Right atrium auricular region (tissue), 2 donors: ENCODE data around the gene PRKCH. TPM values are rescaled to one million over a fixed set of nuclear protein-coding genes. Genes with fewer than 3 reads are reported as not detected.

Experiments
- DNase-seq: peaks from one replicate; pipeline ENCODE4 v3.0.0-alpha.2; 2019; ENCODE audit warnings: low spot score
- H3K27ac ChIP-seq, 2 donors: fragments of 200-600 bp; sonication (generic); 1 replicate in 1 of 2; 2 replicates in 1 of 2; pipeline ENCODE4 v1.5.1; 2016 to 2019
- H3K27me3 ChIP-seq, 2 donors: fragments of 200-600 bp; sonication (generic); one replicate each; pipeline versions ENCODE4 v1.5.1 to v1.6.0; 2017 to 2019
- H3K36me3 ChIP-seq: fragments of 200-600 bp; sonication (generic); one replicate; pipeline ENCODE4 v1.5.1; 2016
- H3K4me1 ChIP-seq, 2 donors: fragments of 200-600 bp; sonication (generic); one replicate each; pipeline versions ENCODE4 v1.5.1 to v1.6.0; 2017 to 2019
- H3K4me3 ChIP-seq, 2 donors: fragments of 200-600 bp; sonication (generic); 1 replicate in 1 of 2; 2 replicates in 1 of 2; pipeline ENCODE4 v1.5.1; 2017 to 2019; ENCODE audit warnings: mild to moderate bottlenecking in 1 of 2, moderate library complexity in 1 of 2
- H3K9me3 ChIP-seq, 2 donors: fragments of 200-600 bp; sonication (generic); one replicate each; pipeline ENCODE4 v1.5.1; 2019
- CTCF ChIP-seq, 2 donors: fragments of 200-600 bp; sonication (generic); IDR thresholded peaks; one replicate each; pipeline ENCODE4 v1.5.1; 2019; ENCODE audit warnings: antibody characterized with exemption in 2 of 2
- total RNA-seq, 2 donors: library from RNA; depleted of rRNA; stranded (reverse); fragments of >200 nt; gene quantifications; one replicate each; pipeline ENCODE4 v1.1.0, GENCODE V29; 2016

PRKCH gene
- total RNA-seq, 2 donors from 2014 or later: 24.9 to 40.3 TPM

GRCh38 chr14:61386173-61386772 is 64.9 kb downstream of the PRKCH start:
- Histone ChIP-seq H3K4me1 (peaks cover 0 to 54% of the 10 kb centered on the region in 2 donors), H3K36me3 (no peaks in the 10 kb centered on the region), H3K9me3 (no peaks in the 10 kb centered on the region), H3K27me3 (no peaks in the 10 kb centered on the region), H3K4me3 (no peak overlapping the region), H3K27ac (peak overlapping the region; percentile 61 to 72)
- no peak for DNase-seq
- no peak for TF ChIP-seq CTCF (IDR thresholded peaks at IDR 0.05)

GRCh38 chr14:61387076-61387475 is 65.7 kb downstream of the PRKCH start:
- Histone ChIP-seq H3K27me3 (no peaks in the 10 kb centered on the region), H3K4me3 (no peak overlapping the region), H3K4me1 (peaks cover 0 to 48% of the 10 kb centered on the region in 2 donors), H3K27ac (peak overlapping the region in 1 of 2 donors; percentile 72), H3K36me3 (no peaks in the 10 kb centered on the region), H3K9me3 (no peaks in the 10 kb centered on the region)
- DNase-seq: no peak
- no peak for TF ChIP-seq CTCF (IDR thresholded peaks at IDR 0.05)

- Histone ChIP-seq H3K4me3 (no peak overlapping the region), H3K4me1 (peaks cover 0 to 47% of the 10 kb centered on the region in 2 donors), H3K27ac (peak overlapping the region; percentile 19 to 70), H3K36me3 (no peaks in the 10 kb centered on the region), H3K27me3 (no peaks in the 10 kb centered on the region), H3K9me3 (no peaks in the 10 kb centered on the region)
- DNase-seq: no peak
- no peak for TF ChIP-seq CTCF (IDR thresholded peaks at IDR 0.05)
Measured at GRCh38 chr14:61388173-61388975, 67.0 kb downstream of the PRKCH start.

- Histone ChIP-seq H3K4me1 (peaks cover 0 to 47% of the 10 kb centered on the region in 2 donors), H3K36me3 (no peaks in the 10 kb centered on the region), H3K27ac (peak overlapping the region; percentile 19 to 70), H3K4me3 (no peak overlapping the region), H3K9me3 (no peaks in the 10 kb centered on the region), H3K27me3 (no peaks in the 10 kb centered on the region)
- no peak for DNase-seq
- TF ChIP-seq CTCF (IDR thresholded peaks at IDR 0.05): no peak
Measured at GRCh38 chr14:61388976-61389576, 67.7 kb downstream of the PRKCH start.

GRCh38 chr14:61391119-61391518 is 69.7 kb downstream of the PRKCH start:
- no peak for TF ChIP-seq CTCF (IDR thresholded peaks at IDR 0.05)
- Histone ChIP-seq H3K4me3 (no peak overlapping the region), H3K27ac (no peak overlapping the region), H3K36me3 (no peaks in the 10 kb centered on the region), H3K4me1 (peaks cover 0 to 33% of the 10 kb centered on the region in 2 donors), H3K27me3 (no peaks in the 10 kb centered on the region), H3K9me3 (no peaks in the 10 kb centered on the region)
- no peak for DNase-seq
